ENCODE data around the gene SLC6A2.

SLC6A2 gene

GRCh38 chr16:55630774-55631173 lies 25.0 kb upstream of the SLC6A2 start:
- no peak for TF ChIP-seq SPI1 (IDR thresholded peaks at IDR 0.05; ENCODE audit: borderline replicate concordance, low read depth)
- TF ChIP-seq GABPA (IDR thresholded peaks at IDR 0.05; ENCODE audit: low read depth): no peak
- TF ChIP-seq POLR2AphosphoS5 (IDR thresholded peaks at IDR 0.05; ENCODE audit: low read depth): no peak
- TF ChIP-seq, protein P1, sequence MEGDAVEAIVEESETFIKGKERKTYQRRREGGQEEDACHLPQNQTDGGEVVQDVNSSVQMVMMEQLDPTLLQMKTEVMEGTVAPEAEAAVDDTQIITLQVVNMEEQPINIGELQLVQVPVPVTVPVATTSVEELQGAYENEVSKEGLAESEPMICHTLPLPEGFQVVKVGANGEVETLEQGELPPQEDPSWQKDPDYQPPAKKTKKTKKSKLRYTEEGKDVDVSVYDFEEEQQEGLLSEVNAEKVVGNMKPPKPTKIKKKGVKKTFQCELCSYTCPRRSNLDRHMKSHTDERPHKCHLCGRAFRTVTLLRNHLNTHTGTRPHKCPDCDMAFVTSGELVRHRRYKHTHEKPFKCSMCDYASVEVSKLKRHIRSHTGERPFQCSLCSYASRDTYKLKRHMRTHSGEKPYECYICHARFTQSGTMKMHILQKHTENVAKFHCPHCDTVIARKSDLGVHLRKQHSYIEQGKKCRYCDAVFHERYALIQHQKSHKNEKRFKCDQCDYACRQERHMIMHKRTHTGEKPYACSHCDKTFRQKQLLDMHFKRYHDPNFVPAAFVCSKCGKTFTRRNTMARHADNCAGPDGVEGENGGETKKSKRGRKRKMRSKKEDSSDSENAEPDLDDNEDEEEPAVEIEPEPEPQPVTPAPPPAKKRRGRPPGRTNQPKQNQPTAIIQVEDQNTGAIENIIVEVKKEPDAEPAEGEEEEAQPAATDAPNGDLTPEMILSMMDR (IDR thresholded peaks at IDR 0.05; ENCODE audit: insufficient read depth, low read length): no peak
- TF ChIP-seq, protein P2, sequence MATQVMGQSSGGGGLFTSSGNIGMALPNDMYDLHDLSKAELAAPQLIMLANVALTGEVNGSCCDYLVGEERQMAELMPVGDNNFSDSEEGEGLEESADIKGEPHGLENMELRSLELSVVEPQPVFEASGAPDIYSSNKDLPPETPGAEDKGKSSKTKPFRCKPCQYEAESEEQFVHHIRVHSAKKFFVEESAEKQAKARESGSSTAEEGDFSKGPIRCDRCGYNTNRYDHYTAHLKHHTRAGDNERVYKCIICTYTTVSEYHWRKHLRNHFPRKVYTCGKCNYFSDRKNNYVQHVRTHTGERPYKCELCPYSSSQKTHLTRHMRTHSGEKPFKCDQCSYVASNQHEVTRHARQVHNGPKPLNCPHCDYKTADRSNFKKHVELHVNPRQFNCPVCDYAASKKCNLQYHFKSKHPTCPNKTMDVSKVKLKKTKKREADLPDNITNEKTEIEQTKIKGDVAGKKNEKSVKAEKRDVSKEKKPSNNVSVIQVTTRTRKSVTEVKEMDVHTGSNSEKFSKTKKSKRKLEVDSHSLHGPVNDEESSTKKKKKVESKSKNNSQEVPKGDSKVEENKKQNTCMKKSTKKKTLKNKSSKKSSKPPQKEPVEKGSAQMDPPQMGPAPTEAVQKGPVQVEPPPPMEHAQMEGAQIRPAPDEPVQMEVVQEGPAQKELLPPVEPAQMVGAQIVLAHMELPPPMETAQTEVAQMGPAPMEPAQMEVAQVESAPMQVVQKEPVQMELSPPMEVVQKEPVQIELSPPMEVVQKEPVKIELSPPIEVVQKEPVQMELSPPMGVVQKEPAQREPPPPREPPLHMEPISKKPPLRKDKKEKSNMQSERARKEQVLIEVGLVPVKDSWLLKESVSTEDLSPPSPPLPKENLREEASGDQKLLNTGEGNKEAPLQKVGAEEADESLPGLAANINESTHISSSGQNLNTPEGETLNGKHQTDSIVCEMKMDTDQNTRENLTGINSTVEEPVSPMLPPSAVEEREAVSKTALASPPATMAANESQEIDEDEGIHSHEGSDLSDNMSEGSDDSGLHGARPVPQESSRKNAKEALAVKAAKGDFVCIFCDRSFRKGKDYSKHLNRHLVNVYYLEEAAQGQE (IDR thresholded peaks at IDR 0.05; ENCODE audit: insufficient replicate concordance, low read depth): no peak
- Histone ChIP-seq H3K4me3 (replicated peaks; ENCODE audit: insufficient read depth, low read length) (no peak overlapping the region), H3K27ac (replicated peaks) (no peak overlapping the region), H3K27me3 (ENCODE audit: insufficient read depth, poor library complexity, severe bottlenecking) (no peaks in the 10 kb centered on the region)
- no peak for DNase-seq (ENCODE audit: low read depth in 1 of 2, low spot score in 1 of 2)

DNA sequence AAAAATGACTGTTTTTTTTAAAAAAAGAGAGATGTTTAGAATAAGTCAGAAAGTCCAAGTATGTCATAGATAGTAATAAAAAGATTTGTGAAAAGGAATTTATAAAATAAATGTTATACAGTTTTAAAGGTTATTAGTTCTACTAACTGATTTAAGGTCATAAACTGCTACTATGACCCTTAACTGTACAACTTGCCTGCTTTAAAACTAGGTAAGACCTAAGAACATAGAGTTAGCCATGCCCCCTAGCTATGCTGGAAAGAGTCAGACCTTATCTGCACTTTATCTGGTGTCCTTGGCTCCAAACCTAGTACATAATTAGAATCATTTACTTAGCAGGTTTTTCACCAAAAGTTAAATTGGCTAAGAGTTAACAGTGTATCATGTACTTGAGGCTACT lies 23.5 kb upstream of the SLC6A2 start:
- TF ChIP-seq SPI1 (IDR thresholded peaks at IDR 0.05; ENCODE audit: borderline replicate concordance, low read depth): no peak
- TF ChIP-seq, protein P1 (IDR thresholded peaks at IDR 0.05; ENCODE audit: insufficient read depth, low read length): no peak
- TF ChIP-seq GABPA (IDR thresholded peaks at IDR 0.05; ENCODE audit: low read depth): no peak
- H3K4me3 ChIP-seq (replicated peaks; ENCODE audit: insufficient read depth, low read length): no peak overlapping the region
- H3K27me3 ChIP-seq (ENCODE audit: insufficient read depth, poor library complexity, severe bottlenecking): no peaks in the 10 kb centered on the region
- no peak overlapping the region for H3K27ac ChIP-seq (replicated peaks)
- DNase-seq (ENCODE audit: low read depth in 1 of 2, low spot score in 1 of 2): no peak

GRCh38 chr16:55634193-55634592 lies 21.6 kb upstream of the SLC6A2 start:
- no peak for DNase-seq (ENCODE audit: low read depth in 1 of 2, low spot score in 1 of 2)
- Histone ChIP-seq H3K27ac (replicated peaks) (no peak overlapping the region), H3K27me3 (ENCODE audit: insufficient read depth, poor library complexity, severe bottlenecking) (no peaks in the 10 kb centered on the region), H3K4me3 (replicated peaks; ENCODE audit: insufficient read depth, low read length) (no peak overlapping the region)
- TF ChIP-seq SPI1 (IDR thresholded peaks at IDR 0.05; ENCODE audit: borderline replicate concordance, low read depth): no peak
- no peak for TF ChIP-seq GABPA (IDR thresholded peaks at IDR 0.05; ENCODE audit: low read depth)
- TF ChIP-seq, protein P1 (IDR thresholded peaks at IDR 0.05; ENCODE audit: insufficient read depth, low read length): no peak
- no peak for TF ChIP-seq POLR2AphosphoS5 (IDR thresholded peaks at IDR 0.05; ENCODE audit: low read depth)
- TF ChIP-seq, protein P2 (IDR thresholded peaks at IDR 0.05; ENCODE audit: insufficient replicate concordance, low read depth): no peak

DNA sequence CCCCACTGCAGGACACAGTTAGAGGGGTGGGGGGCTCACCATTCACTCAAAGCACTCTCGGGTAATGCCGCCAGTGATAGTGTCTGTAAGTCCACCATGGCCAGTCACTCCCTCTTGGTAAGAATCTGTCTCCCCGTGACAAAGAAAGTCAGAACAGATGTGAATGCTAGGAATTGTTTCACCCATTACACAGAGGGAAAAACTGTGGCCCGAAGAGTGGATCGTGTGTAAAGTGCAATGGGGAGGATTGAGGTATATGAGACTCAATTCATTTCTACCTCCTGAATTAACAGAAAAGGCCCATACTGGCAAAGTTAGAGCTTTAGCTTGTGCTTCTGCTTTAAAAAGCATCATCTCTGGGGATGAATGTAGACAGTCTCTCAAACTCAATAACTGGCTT lies 17.5 kb upstream of the SLC6A2 start:
- Histone ChIP-seq H3K27me3 (ENCODE audit: insufficient read depth, poor library complexity, severe bottlenecking) (no peaks in the 10 kb centered on the region), H3K27ac (replicated peaks) (no peak overlapping the region), H3K4me3 (replicated peaks; ENCODE audit: insufficient read depth, low read length) (no peak overlapping the region)
- DNase-seq (ENCODE audit: low read depth in 1 of 2, low spot score in 1 of 2): no peak
- TF ChIP-seq GABPA (IDR thresholded peaks at IDR 0.05; ENCODE audit: low read depth) (no peak), SPI1 (IDR thresholded peaks at IDR 0.05; ENCODE audit: borderline replicate concordance, low read depth) (no peak), POLR2AphosphoS5 (IDR thresholded peaks at IDR 0.05; ENCODE audit: low read depth) (no peak)
- TF ChIP-seq, protein P1 (IDR thresholded peaks at IDR 0.05; ENCODE audit: insufficient read depth, low read length): no peak
- TF ChIP-seq, protein P2 (IDR thresholded peaks at IDR 0.05; ENCODE audit: insufficient replicate concordance, low read depth): no peak
